DOHH2 (cell line): ENCODE measurements around the gene RBMS3.
"Not testable (repeated sequence)": the region's sequence is repeated elsewhere in the genome, so short reads cannot be mapped to it uniquely, and the experiment has no call there.

Experiments used
- H3F3A ChIP-seq: fragments of 200-600 bp; sonication (generic), shearing (Covaris generic); 2 replicates; pipeline ENCODE4 v1.6.0; 2016; ENCODE audit warnings: antibody characterized with exemption, mild to moderate bottlenecking; ENCODE audit not compliant: control insufficient read depth, insufficient read depth
- H3K27ac ChIP-seq: fragments of 200-600 bp; sonication (generic); 2 replicates; pipeline ENCODE4 v1.5.1; 2014; ENCODE audit warnings: low read depth, mild to moderate bottlenecking, low read length, moderate library complexity
- H3K27me3 ChIP-seq: fragments of 200-600 bp; sonication (generic); 2 replicates; pipeline ENCODE4 v1.6.1; 2014; ENCODE audit warnings: mild to moderate bottlenecking, low read length, mixed read lengths; ENCODE audit not compliant: control insufficient read depth
- H3K36me3 ChIP-seq: fragments of 200-600 bp; sonication (generic); 2 replicates; pipeline ENCODE4 v1.6.1; 2014; ENCODE audit warnings: mild to moderate bottlenecking, low read length, moderate library complexity, mixed read lengths; ENCODE audit not compliant: control insufficient read depth
- H3K4me1 ChIP-seq: fragments of 200-600 bp; sonication (generic); 2 replicates; pipeline ENCODE4 v1.6.1; 2014; ENCODE audit warnings: mild to moderate bottlenecking, low read length, mixed read lengths; ENCODE audit not compliant: control insufficient read depth
- H3K4me2 ChIP-seq: fragments of 200-600 bp; sonication (generic); 2 replicates; pipeline ENCODE4 v1.6.0; 2014; ENCODE audit warnings: mild to moderate bottlenecking, low read length, moderate library complexity
- H3K4me3 ChIP-seq: fragments of 200-600 bp; sonication (generic); 2 replicates; pipeline ENCODE4 v1.5.1; 2014; ENCODE audit warnings: mild to moderate bottlenecking, low read length, mixed read lengths
- H3K79me2 ChIP-seq: fragments of 200-600 bp; sonication (generic); 2 replicates; pipeline ENCODE4 v1.6.1; 2014; ENCODE audit warnings: mild to moderate bottlenecking, low read length, mixed read lengths; ENCODE audit not compliant: control insufficient read depth
- H3K9me2 ChIP-seq: fragments of 200-600 bp; sonication (generic); replicated peaks from 2 replicates; pipeline ENCODE4 v1.6.1; 2014; ENCODE audit warnings: mild to moderate bottlenecking, low read length, mixed read lengths; ENCODE audit not compliant: control insufficient read depth
- H3K9me3 ChIP-seq: fragments of 200-600 bp; sonication (generic); 2 replicates; pipeline ENCODE4 v1.6.1; 2014; ENCODE audit warnings: antibody characterized with exemption, low read length, mixed read lengths; ENCODE audit not compliant: control insufficient read depth, insufficient read depth
- H4K20me1 ChIP-seq: fragments of 200-600 bp; sonication (generic); 2 replicates; pipeline ENCODE4 v1.6.0; 2014; ENCODE audit warnings: low read depth, mild to moderate bottlenecking, antibody characterized with exemption, low read length, moderate library complexity; ENCODE audit not compliant: control insufficient read depth, insufficient read depth
- EZH2phosphoT487 ChIP-seq: fragments of 200-600 bp; sonication (generic); IDR thresholded peaks from 2 replicates; pipeline ENCODE4 v1.6.1; 2017; ENCODE audit warnings: borderline replicate concordance, mild to moderate bottlenecking, antibody characterized with exemption, low read length, moderate library complexity, mixed read lengths
- TF ChIP-seq, protein P1 (sequence below): fragments of 200-600 bp; sonication (generic); IDR thresholded peaks from one replicate; pipeline ENCODE4 v1.5.1; 2014; ENCODE audit warnings: antibody characterized with exemption, mild to moderate bottlenecking, low read depth, low read length; ENCODE audit not compliant: poor library complexity, severe bottlenecking

The RBMS3 gene

DNA sequence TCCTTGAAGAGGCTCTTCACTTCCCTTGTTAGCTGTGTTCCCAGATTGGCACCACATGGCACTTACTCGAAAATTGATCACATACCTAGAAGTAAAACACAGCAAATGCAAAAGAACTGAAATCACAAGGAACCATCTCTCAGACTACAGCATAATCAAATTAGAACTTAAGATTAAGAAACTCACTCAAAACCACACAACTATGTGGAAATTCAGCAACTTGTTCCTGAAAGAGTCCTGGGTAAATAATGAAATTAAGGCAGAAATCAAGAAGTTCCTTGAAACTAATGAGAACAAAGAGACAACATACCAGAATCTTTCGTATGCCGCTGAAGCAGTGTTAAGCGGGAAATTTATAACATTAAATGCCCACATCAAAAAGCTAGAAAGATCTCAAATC lies 759.3 kb downstream of the RBMS3 start:
- Histone ChIP-seq H3K4me1 (no peaks in the 10 kb centered on the region), H3K9me3 (no peaks in the 10 kb centered on the region)

DNA sequence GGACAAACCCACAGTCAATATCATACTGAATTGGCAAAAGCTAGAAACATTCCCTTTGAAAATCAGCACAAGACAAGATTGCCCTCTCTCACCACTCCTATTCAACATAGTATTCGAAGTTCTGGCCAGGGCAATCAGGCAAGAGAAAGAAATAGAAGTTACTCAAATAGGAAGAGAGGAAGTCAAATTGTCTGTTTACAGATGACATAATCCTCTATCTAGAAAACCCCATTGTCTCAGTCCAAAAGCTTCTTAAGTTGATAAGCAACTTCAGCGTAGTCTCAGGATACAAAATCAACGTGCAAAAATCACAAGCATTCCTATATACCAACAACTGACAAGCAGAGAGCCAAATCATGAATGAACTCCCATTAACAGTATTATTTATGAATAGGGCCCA lies 760.6 kb downstream of the RBMS3 start:
- not testable (repeated sequence) for H3K4me2 ChIP-seq, H3K9me2 ChIP-seq, H3K79me2 ChIP-seq, H3K9me3 ChIP-seq, H3K4me1 ChIP-seq, H3K27ac ChIP-seq, H3F3A ChIP-seq, H4K20me1 ChIP-seq, H3K27me3 ChIP-seq, H3K4me3 ChIP-seq, H3K36me3 ChIP-seq

More for the DNA sequence above, 759.3 kb downstream of the RBMS3 start:
- TF ChIP-seq, protein P1, sequence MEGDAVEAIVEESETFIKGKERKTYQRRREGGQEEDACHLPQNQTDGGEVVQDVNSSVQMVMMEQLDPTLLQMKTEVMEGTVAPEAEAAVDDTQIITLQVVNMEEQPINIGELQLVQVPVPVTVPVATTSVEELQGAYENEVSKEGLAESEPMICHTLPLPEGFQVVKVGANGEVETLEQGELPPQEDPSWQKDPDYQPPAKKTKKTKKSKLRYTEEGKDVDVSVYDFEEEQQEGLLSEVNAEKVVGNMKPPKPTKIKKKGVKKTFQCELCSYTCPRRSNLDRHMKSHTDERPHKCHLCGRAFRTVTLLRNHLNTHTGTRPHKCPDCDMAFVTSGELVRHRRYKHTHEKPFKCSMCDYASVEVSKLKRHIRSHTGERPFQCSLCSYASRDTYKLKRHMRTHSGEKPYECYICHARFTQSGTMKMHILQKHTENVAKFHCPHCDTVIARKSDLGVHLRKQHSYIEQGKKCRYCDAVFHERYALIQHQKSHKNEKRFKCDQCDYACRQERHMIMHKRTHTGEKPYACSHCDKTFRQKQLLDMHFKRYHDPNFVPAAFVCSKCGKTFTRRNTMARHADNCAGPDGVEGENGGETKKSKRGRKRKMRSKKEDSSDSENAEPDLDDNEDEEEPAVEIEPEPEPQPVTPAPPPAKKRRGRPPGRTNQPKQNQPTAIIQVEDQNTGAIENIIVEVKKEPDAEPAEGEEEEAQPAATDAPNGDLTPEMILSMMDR: no peak
- TF ChIP-seq EZH2phosphoT487: no peak
- no peak overlapping the region for H3K27ac ChIP-seq
- H3K9me2 ChIP-seq: no peaks in the 10 kb centered on the region
- H3K27me3 ChIP-seq: no peaks in the 10 kb centered on the region
- no peaks in the 10 kb centered on the region for H3K36me3 ChIP-seq
- no peaks in the 10 kb centered on the region for H4K20me1 ChIP-seq
- H3K4me3 ChIP-seq: no peak overlapping the region
- H3K79me2 ChIP-seq: no peaks in the 10 kb centered on the region
- no peak overlapping the region for H3K4me2 ChIP-seq
- H3F3A ChIP-seq: no peaks in the 10 kb centered on the region

DNA sequence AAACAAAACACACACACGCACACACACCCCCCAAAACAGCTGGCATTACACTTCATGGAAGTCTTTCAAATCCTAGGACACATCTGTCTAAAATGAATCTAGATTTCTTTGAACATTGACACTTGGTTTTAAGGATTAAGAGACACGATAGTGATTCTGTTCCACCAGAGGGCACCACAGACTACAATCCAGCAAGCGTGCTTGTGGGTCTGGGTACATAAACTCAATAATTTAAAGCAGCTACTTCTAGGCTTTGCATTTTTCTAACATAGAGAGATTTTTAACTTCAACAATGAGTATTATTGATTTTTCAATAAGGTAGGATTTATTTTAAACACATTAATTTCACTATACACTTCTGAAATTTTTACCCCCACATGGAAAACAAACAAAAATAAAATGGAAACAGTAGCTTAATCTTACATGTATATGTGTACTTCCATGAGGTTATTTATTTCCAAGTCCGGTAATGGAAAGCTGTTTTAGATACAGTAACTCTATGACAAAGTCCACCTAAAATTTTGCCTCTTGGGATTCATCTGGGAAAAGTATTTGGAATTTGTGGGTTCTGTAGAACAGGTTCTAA lies 761.5 kb downstream of the RBMS3 start:
- Histone ChIP-seq H3K27me3 (no peaks in the 10 kb centered on the region), H3K4me2 (no peak overlapping the region), H3F3A (no peaks in the 10 kb centered on the region), H3K9me2 (no peaks in the 10 kb centered on the region), H3K9me3 (no peaks in the 10 kb centered on the region), H3K79me2 (no peaks in the 10 kb centered on the region), H3K27ac (no peak overlapping the region), H3K4me3 (no peak overlapping the region), H3K36me3 (no peaks in the 10 kb centered on the region), H3K4me1 (no peaks in the 10 kb centered on the region), H4K20me1 (no peaks in the 10 kb centered on the region)
- no peak for TF ChIP-seq EZH2phosphoT487
- TF ChIP-seq, protein P1: peak; percentile 64

DNA sequence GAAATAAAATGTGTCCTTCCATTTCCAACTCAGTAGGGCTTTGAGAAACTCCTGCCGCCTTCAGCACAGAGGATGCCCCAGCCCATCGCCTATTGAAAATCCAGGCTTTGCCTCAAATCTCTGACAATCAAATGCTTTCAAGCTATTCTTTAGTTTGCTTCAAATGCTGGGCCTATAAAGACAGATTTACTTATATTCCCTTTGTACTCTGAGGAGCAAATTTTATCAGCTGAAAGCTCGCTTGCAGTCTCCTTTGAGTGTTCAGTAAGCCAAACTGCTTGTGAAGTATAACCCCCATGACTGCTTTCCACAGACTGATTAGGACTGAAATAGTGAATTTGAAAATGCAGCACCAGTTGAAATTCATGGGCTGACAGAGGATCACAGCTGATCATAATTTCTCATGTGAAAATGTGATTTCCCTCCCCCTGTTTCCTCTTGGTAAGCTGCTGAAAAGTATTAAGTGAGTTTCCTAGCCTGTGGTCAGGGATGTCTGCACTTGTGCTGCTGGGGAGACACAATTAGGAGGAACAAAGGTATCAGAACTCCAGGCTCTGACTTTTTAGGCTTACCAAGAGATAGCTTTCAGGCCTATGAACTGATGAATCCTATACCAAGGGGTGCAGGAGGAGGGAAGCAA lies 762.2 kb downstream of the RBMS3 start:
- Histone ChIP-seq H3K4me1 (no peaks in the 10 kb centered on the region), H4K20me1 (no peaks in the 10 kb centered on the region), H3K36me3 (no peaks in the 10 kb centered on the region), H3K27ac (no peak overlapping the region), H3K4me2 (no peak overlapping the region), H3F3A (no peaks in the 10 kb centered on the region), H3K4me3 (no peak overlapping the region), H3K9me2 (no peaks in the 10 kb centered on the region), H3K79me2 (no peaks in the 10 kb centered on the region), H3K9me3 (no peaks in the 10 kb centered on the region), H3K27me3 (no peaks in the 10 kb centered on the region)
- no peak for TF ChIP-seq EZH2phosphoT487
- TF ChIP-seq, protein P1: no peak
